ENCODE results near the gene SLC26A2.

GRCh38 chr5:149944666-149945065 lies 15.9 kb upstream of the SLC26A2 start, which contains the start of gene PDE6A:
- TF ChIP-seq CTCF (conservative IDR thresholded peaks at IDR 0.05; ENCODE audit: low read depth, low read length), result no peak
- no peak for TF ChIP-seq EZH2 (IDR thresholded peaks at IDR 0.05; ENCODE audit: low read length, unreplicated experiment)
- no peak for TF ChIP-seq EZH2phosphoT487 (IDR thresholded peaks at IDR 0.05; ENCODE audit: borderline replicate concordance, low read length)

Data from PC-3 (cell line).